Tibial nerve (tissue), 4 donors: ENCODE data around the gene ANO2. TPM values are rescaled to one million over a fixed set of nuclear protein-coding genes. Genes with fewer than 3 reads are reported as not detected.

Source experiments
- DNase-seq, 2 donors: peaks; one replicate each; pipeline ENCODE4 v3.0.0-alpha.2; 2019; ENCODE audit warnings: low spot score in 2 of 2
- H3K27ac ChIP-seq, 4 donors: fragments of 200-600 bp; sonication (generic) in 3 of 4; one replicate each; pipeline ENCODE4 v1.5.1; 2017 to 2019; ENCODE audit warnings: mild to moderate bottlenecking in 1 of 4
- H3K27me3 ChIP-seq, 2 donors: fragments of 200-600 bp; sonication (generic) in 1 of 2; one replicate each; pipeline versions ENCODE4 v1.5.1 to v1.6.0; 2017 to 2019
- H3K36me3 ChIP-seq, 3 donors: fragments of 200-600 bp; sonication (generic); one replicate each; pipeline ENCODE4 v1.5.1; 2018 to 2019
- H3K4me1 ChIP-seq, 4 donors: fragments of 200-600 bp; sonication (generic) in 3 of 4; one replicate each; pipeline ENCODE4 v1.5.1; 2017 to 2019
- H3K4me3 ChIP-seq, 4 donors: fragments of 200-600 bp; sonication (generic) in 3 of 4; one replicate each; pipeline ENCODE4 v1.5.1; 2017 to 2019; ENCODE audit warnings: mild to moderate bottlenecking in 1 of 4, moderate library complexity in 1 of 4
- H3K9me3 ChIP-seq, 4 donors: fragments of 200-600 bp; sonication (generic) in 3 of 4; one replicate each; pipeline ENCODE4 v1.5.1; 2017 to 2019
- CTCF ChIP-seq, 5 experiments: fragments of 200-600 bp in 3 of 5; fragments of 450-650 bp in 2 of 5; sonication (generic) in 3 of 5; IDR thresholded peaks; one replicate each; pipeline ENCODE4 v1.5.1; 2016 to 2019; ENCODE audit warnings: antibody characterized with exemption in 5 of 5, mild to moderate bottlenecking in 3 of 5, moderate library complexity in 2 of 5
- EP300 ChIP-seq, 2 donors: sonication (generic); formaldehyde crosslinking; IDR thresholded peaks; one replicate each; pipeline ENCODE4 v1.6.1; 2017; ENCODE audit warnings: antibody characterized with exemption in 2 of 2, mild to moderate bottlenecking in 1 of 2
- POLR2A ChIP-seq, 2 donors: fragments of 450-650 bp; IDR thresholded peaks; one replicate each; pipeline ENCODE4 v1.6.1; 2017; ENCODE audit warnings: antibody characterized with exemption in 2 of 2, mild to moderate bottlenecking in 2 of 2, moderate library complexity in 2 of 2
- WGBS, 2 donors: methylation state at CpG; one replicate each; pipeline ENCODE4 v1.1.5; 2018; 5-methylcytosine and 5-hydroxymethylcytosine counted together
- total RNA-seq, 4 donors: library from RNA; depleted of rRNA; stranded (reverse); fragments of >200 nt; gene quantifications; one replicate each; pipeline ENCODE4 v1.1.0, GENCODE V29; 2016

The ANO2 gene
- total RNA-seq, 4 donors from 2014 or later = 13.8 to 23.2 (median 21.3) TPM

DNA sequence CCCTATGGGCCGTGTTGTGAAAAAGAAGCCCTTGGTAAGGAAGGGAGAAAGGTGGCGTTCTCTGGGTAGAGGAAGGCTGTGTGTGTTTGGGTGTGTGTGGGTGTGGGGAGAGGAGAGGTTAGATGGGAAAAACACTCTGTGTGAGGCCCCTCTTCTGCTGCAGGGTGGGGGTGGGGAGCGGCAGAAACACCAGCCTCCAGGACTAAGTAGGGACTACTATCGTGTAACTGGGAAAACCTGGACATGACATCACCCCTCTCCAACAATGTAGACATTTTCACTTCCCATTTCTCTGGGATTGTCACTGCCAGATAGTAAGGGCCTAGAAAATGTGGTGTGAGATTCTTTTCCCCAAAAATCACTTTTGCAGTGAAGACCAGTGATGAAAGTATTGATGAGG is 308.2 kb downstream of the ANO2 start:
- Histone ChIP-seq H3K4me3 (no peak overlapping the region), H3K9me3 (no peaks in the 10 kb centered on the region), H3K27ac (no peak overlapping the region)

DNA sequence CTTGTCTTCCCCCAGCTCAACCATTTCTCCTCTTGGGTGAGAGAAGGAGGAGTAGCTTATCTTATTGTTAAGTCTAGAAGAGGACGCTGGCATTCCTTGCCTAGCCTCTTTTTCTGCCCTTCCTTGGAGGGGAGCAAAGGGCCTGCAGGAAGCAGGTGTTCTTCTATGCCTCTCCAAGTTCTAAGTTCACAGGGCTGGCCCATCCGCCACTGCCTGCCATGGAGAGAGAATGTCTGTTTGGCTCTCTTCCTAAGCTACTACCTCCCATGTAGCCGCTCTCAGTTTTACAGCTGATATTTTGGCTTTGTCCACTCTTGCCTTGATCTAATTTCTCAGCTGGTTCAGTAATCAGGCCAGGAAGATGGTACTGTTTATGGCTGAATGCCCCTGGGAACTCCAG is 312.0 kb downstream of the ANO2 start:
- H3K27ac ChIP-seq = no peak overlapping the region
- H3K36me3 ChIP-seq = no peaks in the 10 kb centered on the region
- TF ChIP-seq CTCF (IDR thresholded peaks at IDR 0.05) (no peak), POLR2A (IDR thresholded peaks at IDR 0.05) (no peak), EP300 (IDR thresholded peaks at IDR 0.05) (no peak)
- DNase-seq = no peak
- no peaks in the 10 kb centered on the region for H3K9me3 ChIP-seq
- H3K4me1 ChIP-seq = no peaks in the 10 kb centered on the region
- WGBS, 2 donors = 71 to 82% methylated on average over 3 of the region's 3 CpGs
- H3K4me3 ChIP-seq = no peak overlapping the region
- no peaks in the 10 kb centered on the region for H3K27me3 ChIP-seq

More for the DNA sequence above, 308.2 kb downstream of the ANO2 start:
- no peak for DNase-seq
- H3K36me3 ChIP-seq = no peaks in the 10 kb centered on the region
- 42 to 62% methylated on average over 4 of the region's 4 CpGs for WGBS, 2 donors
- no peaks in the 10 kb centered on the region for H3K4me1 ChIP-seq
- H3K27me3 ChIP-seq = no peaks in the 10 kb centered on the region
- TF ChIP-seq POLR2A (IDR thresholded peaks at IDR 0.05) (no peak), CTCF (IDR thresholded peaks at IDR 0.05) (no peak), EP300 (IDR thresholded peaks at IDR 0.05) (no peak)

- Histone ChIP-seq H3K27ac (no peak overlapping the region), H3K9me3 (no peaks in the 10 kb centered on the region), H3K27me3 (no peaks in the 10 kb centered on the region), H3K4me3 (no peak overlapping the region), H3K36me3 (no peaks in the 10 kb centered on the region), H3K4me1 (no peaks in the 10 kb centered on the region)
- TF ChIP-seq CTCF (IDR thresholded peaks at IDR 0.05) (no peak), POLR2A (IDR thresholded peaks at IDR 0.05) (no peak), EP300 (IDR thresholded peaks at IDR 0.05) (no peak)
- WGBS, 2 donors = 94 to 96% methylated on average over 2 of the region's 2 CpGs
- no peak for DNase-seq
Observed at GRCh38 chr12:5632453-5632852, 312.6 kb downstream of the ANO2 start.

GRCh38 chr12:5631497-5631896 is 313.6 kb downstream of the ANO2 start:
- no peak overlapping the region for H3K27ac ChIP-seq

GRCh38 chr12:5630726-5631125 is 314.3 kb downstream of the ANO2 start:
- 83 to 85% methylated on average over 4 of the region's 4 CpGs for WGBS, 2 donors
- DNase-seq = no peak
- TF ChIP-seq CTCF (IDR thresholded peaks at IDR 0.05) = no peak
- TF ChIP-seq EP300 (IDR thresholded peaks at IDR 0.05) = no peak
- TF ChIP-seq POLR2A (IDR thresholded peaks at IDR 0.05) = no peak
- H3K4me3 ChIP-seq = no peak overlapping the region
- H3K36me3 ChIP-seq = no peaks in the 10 kb centered on the region
- no peaks in the 10 kb centered on the region for H3K27me3 ChIP-seq
- no peaks in the 10 kb centered on the region for H3K9me3 ChIP-seq
- peaks cover 0 to 6% (median 0%) of the 10 kb centered on the region in 4 donors for H3K4me1 ChIP-seq
- H3K27ac ChIP-seq = no peak overlapping the region

More at GRCh38 chr12:5631497-5631896, 313.6 kb downstream of the ANO2 start:
- no peaks in the 10 kb centered on the region for H3K9me3 ChIP-seq
- no peak overlapping the region for H3K4me3 ChIP-seq
- H3K36me3 ChIP-seq = no peaks in the 10 kb centered on the region
- H3K27me3 ChIP-seq = no peaks in the 10 kb centered on the region
- WGBS, 2 donors = 76 to 81% methylated on average over 5 of the region's 5 CpGs
- TF ChIP-seq EP300 (IDR thresholded peaks at IDR 0.05) (no peak), POLR2A (IDR thresholded peaks at IDR 0.05) (no peak), CTCF (IDR thresholded peaks at IDR 0.05) (no peak)
- no peaks in the 10 kb centered on the region for H3K4me1 ChIP-seq
- DNase-seq = no peak
